Measurements from ENCODE around the gene GTF2F2. TPM values are rescaled to one million over a fixed set of nuclear protein-coding genes. Genes with fewer than 3 reads are reported as not detected.

GTF2F2 gene
- polyA plus RNA-seq, 6 donors from 2014 or later = 3.1 to 13.0 (median 10.2) TPM

- Mint-ChIP-seq H3K27me3 (no peaks in the 10 kb centered on the region), H3K36me3 (peaks cover 14 to 19% of the 10 kb centered on the region in 2 donors), H3K27ac (no peak overlapping the region), H3K9me3 (peaks cover 0 to 14% (median 7%) of the 10 kb centered on the region in 7 donors), H3K4me1 (peaks cover 21 to 28% (median 24%) of the 10 kb centered on the region in 3 donors), H3K4me3 (no peak overlapping the region)
- DNase-seq = no peak
- no peak for ATAC-seq (ENCODE audit: low read depth in 2 of 2)
Measured at GRCh38 chr13:45137526-45137925, 17.2 kb downstream of the GTF2F2 start.

DNA sequence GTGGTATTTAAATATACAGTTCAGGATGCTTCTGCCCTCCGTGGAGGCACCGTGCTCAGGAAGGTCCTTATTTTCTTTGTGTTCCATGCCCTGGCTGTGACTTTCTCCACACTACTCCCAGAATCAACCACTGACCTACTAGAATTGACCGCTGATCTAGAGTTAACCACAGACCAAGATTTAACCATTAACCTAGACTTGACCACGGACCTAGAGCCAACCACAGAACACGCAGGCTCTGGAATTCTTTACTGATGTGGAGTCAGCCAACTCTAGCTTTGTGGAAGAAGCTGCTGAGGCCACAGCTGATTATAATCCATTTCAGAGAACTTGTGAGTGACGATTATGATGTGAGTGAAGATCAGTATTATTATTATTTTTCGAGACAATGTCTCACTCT, 18.0 kb downstream of the GTF2F2 start:
- Mint-ChIP-seq H3K4me1 (peaks cover 19 to 26% (median 21%) of the 10 kb centered on the region in 3 donors), H3K9me3 (peaks cover 0 to 8% (median 3%) of the 10 kb centered on the region in 7 donors), H3K27me3 (no peaks in the 10 kb centered on the region), H3K36me3 (peaks cover 14 to 19% of the 10 kb centered on the region in 2 donors), H3K27ac (peak overlapping the region in 2 of 6 donors; percentile 41 to 89), H3K4me3 (no peak overlapping the region)
- DNase-seq (no peak), ATAC-seq (ENCODE audit: low read depth in 2 of 2) (no peak)

- Mint-ChIP-seq H3K9me3 (no peaks in the 10 kb centered on the region), H3K36me3 (peaks cover 17 to 27% of the 10 kb centered on the region in 2 donors), H3K4me1 (peaks cover 16 to 26% (median 23%) of the 10 kb centered on the region in 3 donors), H3K4me3 (no peak overlapping the region), H3K27me3 (no peaks in the 10 kb centered on the region), H3K27ac (no peak overlapping the region)
- no peak for ATAC-seq (ENCODE audit: low read depth in 2 of 2)
- no peak for DNase-seq
Measured at GRCh38 chr13:45141369-45141768, 21.1 kb downstream of the GTF2F2 start.

GRCh38 chr13:45142440-45143345, 22.4 kb downstream of the GTF2F2 start:
- Mint-ChIP-seq H3K4me1 (peaks cover 16 to 32% (median 26%) of the 10 kb centered on the region in 3 donors), H3K4me3 (no peak overlapping the region), H3K27me3 (no peaks in the 10 kb centered on the region), H3K27ac (no peak overlapping the region), H3K9me3 (no peaks in the 10 kb centered on the region), H3K36me3 (peaks cover 17 to 27% of the 10 kb centered on the region in 2 donors)
- ATAC-seq (ENCODE audit: low read depth in 2 of 2) (no peak), DNase-seq (no peak)

DNA sequence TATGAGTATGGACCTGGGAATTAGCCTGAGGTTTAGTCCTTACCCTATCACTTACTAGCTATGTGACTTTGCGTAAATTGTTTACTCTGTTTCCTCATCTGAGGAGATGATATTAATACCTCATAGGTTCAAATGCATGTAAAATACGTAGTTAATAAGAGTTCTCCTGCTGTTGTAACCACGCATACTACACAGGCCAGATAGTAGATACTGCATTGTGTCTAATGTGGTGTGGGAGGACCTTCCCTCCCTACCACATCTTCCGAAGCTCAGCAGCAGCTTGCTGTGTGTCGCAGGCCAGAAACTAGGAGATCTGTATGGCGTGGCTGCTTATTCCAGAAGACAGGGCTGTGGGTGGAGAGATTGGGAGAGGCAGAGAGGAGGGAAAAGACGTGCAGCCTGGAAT, 23.0 kb downstream of the GTF2F2 start:
- Mint-ChIP-seq H3K9me3 (no peaks in the 10 kb centered on the region), H3K4me1 (peaks cover 13 to 38% (median 29%) of the 10 kb centered on the region in 3 donors), H3K27me3 (no peaks in the 10 kb centered on the region), H3K36me3 (peaks cover 17 to 22% of the 10 kb centered on the region in 2 donors), H3K27ac (peak overlapping the region in 3 of 6 donors; percentile 10 to 93 (median 10)), H3K4me3 (peak overlapping the region in 1 of 8 donors; percentile 76)
- no peak for ATAC-seq (ENCODE audit: low read depth in 2 of 2)
- no peak for DNase-seq

DNA sequence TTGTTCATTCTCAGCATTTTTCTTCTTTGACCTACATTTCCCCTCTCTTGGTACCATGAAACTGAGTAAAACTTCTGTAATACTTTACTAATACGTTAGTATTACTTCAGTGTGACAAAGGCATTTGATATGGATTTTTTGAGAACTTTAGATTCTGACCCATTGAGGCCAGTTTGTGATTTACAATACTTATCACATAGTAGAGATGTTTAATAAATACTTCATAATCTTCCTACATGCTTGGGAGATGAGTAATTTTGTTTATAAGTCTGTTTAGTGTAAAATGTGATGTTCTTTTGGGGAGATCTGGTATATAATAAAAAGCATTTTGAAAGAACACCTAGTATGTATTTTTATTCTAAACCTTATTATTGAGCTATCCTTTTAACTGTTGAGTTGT, 29.7 kb downstream of the GTF2F2 start:
- H3K27me3 Mint-ChIP-seq = no peaks in the 10 kb centered on the region
- ATAC-seq (ENCODE audit: low read depth in 2 of 2) (no peak), DNase-seq (no peak)
- H3K27ac Mint-ChIP-seq = peak overlapping the region in 1 of 6 donors; percentile 65
- H3K9me3 Mint-ChIP-seq = no peaks in the 10 kb centered on the region
- H3K4me1 Mint-ChIP-seq = peaks cover 8 to 35% (median 10%) of the 10 kb centered on the region in 3 donors
- H3K4me3 Mint-ChIP-seq = no peak overlapping the region
- H3K36me3 Mint-ChIP-seq = peaks cover 8 to 20% of the 10 kb centered on the region in 2 donors

DNA sequence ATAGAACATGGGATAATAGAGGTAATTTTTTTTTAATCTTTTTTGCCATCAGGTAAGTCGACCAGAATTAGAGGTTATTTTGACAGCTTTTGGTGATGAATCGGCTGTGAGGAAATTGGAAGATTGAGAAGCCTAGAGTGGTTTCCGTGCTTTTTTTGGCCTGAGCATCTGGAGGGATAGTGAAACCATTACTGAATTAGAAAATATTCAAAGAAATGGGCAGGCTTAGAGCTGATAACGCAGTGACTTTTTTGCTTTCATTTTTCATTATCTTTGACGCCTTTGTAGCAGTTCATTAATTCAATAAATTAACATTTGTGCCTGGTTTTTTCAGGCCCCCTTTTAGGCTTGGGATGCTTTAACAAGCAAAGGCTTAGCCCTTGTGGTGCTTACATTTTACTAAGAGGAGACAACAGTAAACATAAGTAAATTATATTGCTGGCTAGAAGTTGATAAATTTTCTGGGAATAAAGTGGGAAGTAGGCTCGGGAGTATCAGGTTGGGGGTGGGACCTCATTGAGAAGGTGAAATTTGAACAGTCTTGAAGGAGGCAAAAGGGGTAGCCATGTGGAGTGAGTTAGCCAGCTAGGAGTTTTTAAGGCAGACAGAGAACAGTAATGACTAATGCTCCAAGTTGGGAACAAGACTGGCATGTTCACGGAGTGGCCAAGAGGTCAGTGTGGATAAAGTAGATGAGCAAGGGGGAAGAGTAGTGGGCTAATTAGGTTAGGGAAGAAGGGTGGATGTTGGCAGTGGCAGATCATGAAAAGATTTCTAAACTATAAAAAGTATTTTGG, 36.5 kb downstream of the GTF2F2 start:
- peak overlapping the region in 1 of 8 donors; percentile 62 for H3K4me3 Mint-ChIP-seq
- H3K27ac Mint-ChIP-seq = peak overlapping the region in 2 of 6 donors; percentile 55 to 71
- DNase-seq = no peak
- peaks cover 43 to 54% of the 10 kb centered on the region in 2 donors for H3K36me3 Mint-ChIP-seq
- no peak for ATAC-seq (ENCODE audit: low read depth in 2 of 2)
- H3K27me3 Mint-ChIP-seq = no peaks in the 10 kb centered on the region
- peaks cover 4 to 24% (median 11%) of the 10 kb centered on the region in 3 donors for H3K4me1 Mint-ChIP-seq
- H3K9me3 Mint-ChIP-seq = peaks cover 5 to 20% (median 10%) of the 10 kb centered on the region in 7 donors

- H3K9me3 Mint-ChIP-seq = peaks cover 4 to 11% (median 7%) of the 10 kb centered on the region in 7 donors
- peak overlapping the region in 1 of 6 donors; percentile 59 for H3K27ac Mint-ChIP-seq
- H3K4me1 Mint-ChIP-seq = peaks cover 2 to 9% (median 4%) of the 10 kb centered on the region in 3 donors
- ATAC-seq (ENCODE audit: low read depth in 2 of 2) (no peak), DNase-seq (no peak)
- H3K4me3 Mint-ChIP-seq = no peak overlapping the region
- H3K36me3 Mint-ChIP-seq = peaks cover 17 to 21% of the 10 kb centered on the region in 2 donors
- no peaks in the 10 kb centered on the region for H3K27me3 Mint-ChIP-seq
Measured at GRCh38 chr13:45162194-45162593, 41.9 kb downstream of the GTF2F2 start.

GRCh38 chr13:45162821-45163220, 42.5 kb downstream of the GTF2F2 start:
- no peak for DNase-seq
- Mint-ChIP-seq H3K27me3 (no peaks in the 10 kb centered on the region), H3K9me3 (peaks cover 2 to 9% (median 6%) of the 10 kb centered on the region in 7 donors), H3K4me3 (no peak overlapping the region), H3K36me3 (peaks cover 12 to 15% of the 10 kb centered on the region in 2 donors), H3K4me1 (peaks cover 2 to 9% (median 4%) of the 10 kb centered on the region in 3 donors), H3K27ac (peak overlapping the region in 1 of 6 donors; percentile 36)
- no peak for ATAC-seq (ENCODE audit: low read depth in 2 of 2)

GRCh38 chr13:45166858-45167257, 46.5 kb downstream of the GTF2F2 start:
- H3K4me1 Mint-ChIP-seq = peaks cover 5 to 8% (median 6%) of the 10 kb centered on the region in 3 donors
- ATAC-seq (ENCODE audit: low read depth in 2 of 2) = no peak
- no peak overlapping the region for H3K27ac Mint-ChIP-seq
- no peak for DNase-seq
- H3K36me3 Mint-ChIP-seq = peaks cover 5 to 8% of the 10 kb centered on the region in 2 donors
- H3K9me3 Mint-ChIP-seq = peaks cover 0 to 4% (median 0%) of the 10 kb centered on the region in 7 donors
- no peaks in the 10 kb centered on the region for H3K27me3 Mint-ChIP-seq
- no peak overlapping the region for H3K4me3 Mint-ChIP-seq

- Mint-ChIP-seq H3K9me3 (peaks cover 0 to 4% (median 0%) of the 10 kb centered on the region in 7 donors), H3K4me3 (no peak overlapping the region), H3K27ac (peak overlapping the region in 1 of 6 donors; percentile 45), H3K4me1 (peaks cover 3 to 19% (median 5%) of the 10 kb centered on the region in 3 donors), H3K36me3 (peaks cover 8 to 10% of the 10 kb centered on the region in 2 donors), H3K27me3 (no peaks in the 10 kb centered on the region)
- ATAC-seq (ENCODE audit: low read depth in 2 of 2) (no peak), DNase-seq (no peak)
Measured at GRCh38 chr13:45167611-45168554, 47.6 kb downstream of the GTF2F2 start.

DNA sequence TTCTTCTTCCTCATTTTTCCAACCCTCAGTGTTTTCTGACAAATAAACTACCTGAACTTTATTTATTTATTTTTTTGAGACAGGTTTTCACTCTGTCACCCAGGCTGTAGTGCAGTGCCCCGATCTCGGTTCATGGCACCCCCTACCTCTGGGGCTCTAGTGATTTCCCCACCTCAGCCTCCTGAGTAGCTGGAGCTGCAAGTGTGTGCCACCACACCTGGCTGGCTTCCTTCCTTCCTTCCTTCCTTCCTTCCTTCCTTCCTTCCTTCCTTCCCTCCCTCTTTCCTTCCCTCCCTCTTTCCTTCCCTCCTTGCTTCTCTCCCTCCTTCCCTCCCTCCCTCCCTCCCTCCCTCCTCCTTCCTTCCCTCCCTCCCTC, 48.2 kb downstream of the GTF2F2 start:
- no peaks in the 10 kb centered on the region for H3K27me3 Mint-ChIP-seq
- no peak overlapping the region for H3K27ac Mint-ChIP-seq
- H3K9me3 Mint-ChIP-seq = peaks cover 0 to 4% (median 0%) of the 10 kb centered on the region in 7 donors
- peaks cover 5 to 24% (median 6%) of the 10 kb centered on the region in 3 donors for H3K4me1 Mint-ChIP-seq
- no peak overlapping the region for H3K4me3 Mint-ChIP-seq
- H3K36me3 Mint-ChIP-seq = peaks cover 8 to 15% of the 10 kb centered on the region in 2 donors
- no peak for DNase-seq
- no peak for ATAC-seq (ENCODE audit: low read depth in 2 of 2)
